NCI-H446 treated with DMSO at 0.1 percent for 48 hours (cell line): ENCODE results near the gene LIX1.
A peak's percentile ranks its signal among the peaks of the same experiment; 100 is the strongest.
"Not testable (repeated sequence)": the region's sequence is repeated elsewhere in the genome, so short reads cannot be mapped to it uniquely, and the experiment has no call there.

Experiments used
- DNase-seq: peaks from one replicate; lab custom pipeline; 2025; lab: John Stamatoyannopoulos, UW

Gene LIX1

DNA sequence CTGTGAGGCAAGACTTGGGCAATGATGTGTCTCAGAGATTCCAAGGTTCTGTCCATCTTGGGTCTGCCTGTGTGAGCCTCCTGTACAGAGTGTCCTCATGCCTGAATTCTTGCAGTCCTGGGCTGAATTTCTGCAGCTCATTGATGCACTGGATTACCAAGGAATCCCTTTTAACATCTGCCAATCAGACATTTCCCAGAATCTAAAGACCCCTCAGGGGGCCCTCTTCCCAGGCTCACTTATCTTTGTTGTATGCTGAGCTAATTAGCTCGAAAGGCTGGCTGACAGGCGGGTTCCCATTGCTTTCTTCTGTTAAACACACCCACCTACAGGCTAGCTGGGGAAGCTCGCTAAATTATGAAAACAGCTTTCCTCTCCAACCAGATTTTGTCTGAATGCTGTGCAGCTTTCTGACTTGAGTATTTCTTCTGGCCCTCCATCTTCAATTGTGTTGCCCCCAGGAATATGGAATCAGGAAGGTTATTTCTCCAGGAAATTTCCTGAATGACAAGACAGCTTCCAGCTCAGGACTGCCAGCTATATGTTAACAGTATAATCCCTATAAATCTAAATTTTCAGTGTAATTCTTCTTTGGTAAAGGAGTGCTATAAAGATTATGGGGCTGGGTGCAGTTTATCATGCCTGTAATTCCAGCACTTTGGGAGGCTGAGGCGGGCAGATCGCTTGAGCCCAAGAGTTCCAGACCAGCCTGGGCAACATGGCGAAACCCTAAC is at the start of gene LIX1:
LIX1 (minus strand) TSS at position 91 of the 734 bp plus-strand sequence; CDS start at position 56, 35 bp downstream.
- peak; percentile 56 for DNase-seq

DNA sequence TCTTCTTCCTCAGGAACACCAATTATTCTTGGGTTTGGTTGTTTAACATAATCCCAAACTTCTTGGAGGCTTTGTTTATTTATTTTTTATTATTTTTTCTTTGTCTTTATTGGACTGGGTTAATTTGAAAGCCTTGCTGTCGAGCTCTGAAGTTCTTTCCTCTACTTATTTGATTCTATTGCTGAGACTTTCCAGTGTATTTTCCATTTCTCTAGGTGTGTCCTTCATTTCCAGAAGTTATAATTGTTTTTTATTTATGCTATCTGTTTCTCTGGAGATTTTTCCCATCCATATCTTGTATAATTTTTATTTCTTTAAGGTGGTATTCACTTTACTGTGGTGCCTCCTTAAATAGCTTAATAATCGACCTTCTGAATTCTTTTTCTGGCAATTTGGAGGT is 49.5 kb upstream of the LIX1 start:
- no peak for DNase-seq

DNA sequence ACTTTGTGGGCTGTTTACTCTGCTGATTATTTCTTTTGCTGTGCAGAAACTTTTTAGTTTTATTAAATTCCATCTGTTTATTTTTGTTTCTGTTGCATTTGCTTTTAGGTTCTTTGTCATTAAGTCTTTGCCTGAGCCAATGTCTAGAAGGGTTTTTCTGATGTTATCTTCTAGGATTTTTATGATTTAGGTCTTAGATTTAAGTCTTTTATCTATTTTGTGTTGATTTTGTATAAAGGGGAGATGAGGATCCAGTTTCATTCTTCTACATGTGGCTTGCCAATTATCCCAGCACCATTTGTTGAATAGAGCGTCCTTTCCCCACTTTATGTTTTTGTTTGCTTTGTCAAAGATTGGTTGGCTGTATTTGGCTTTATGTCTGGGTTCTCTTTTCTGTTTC is 47.1 kb upstream of the LIX1 start:
- not testable (repeated sequence) for DNase-seq

DNA sequence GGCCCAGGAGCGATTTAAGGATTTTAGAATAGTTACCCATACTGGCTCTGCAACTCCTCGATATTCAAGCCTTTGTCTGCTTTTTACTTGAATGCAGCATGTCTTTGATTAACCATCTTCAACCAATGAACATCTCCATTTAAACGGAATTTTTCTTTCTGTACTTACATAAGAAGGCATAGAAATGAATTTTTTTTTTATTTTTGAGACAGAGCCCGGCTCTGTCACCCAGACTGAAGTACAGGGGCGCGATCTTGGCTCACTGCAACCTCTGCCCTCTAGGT is 41.5 kb upstream of the LIX1 start:
- no peak for DNase-seq

DNA sequence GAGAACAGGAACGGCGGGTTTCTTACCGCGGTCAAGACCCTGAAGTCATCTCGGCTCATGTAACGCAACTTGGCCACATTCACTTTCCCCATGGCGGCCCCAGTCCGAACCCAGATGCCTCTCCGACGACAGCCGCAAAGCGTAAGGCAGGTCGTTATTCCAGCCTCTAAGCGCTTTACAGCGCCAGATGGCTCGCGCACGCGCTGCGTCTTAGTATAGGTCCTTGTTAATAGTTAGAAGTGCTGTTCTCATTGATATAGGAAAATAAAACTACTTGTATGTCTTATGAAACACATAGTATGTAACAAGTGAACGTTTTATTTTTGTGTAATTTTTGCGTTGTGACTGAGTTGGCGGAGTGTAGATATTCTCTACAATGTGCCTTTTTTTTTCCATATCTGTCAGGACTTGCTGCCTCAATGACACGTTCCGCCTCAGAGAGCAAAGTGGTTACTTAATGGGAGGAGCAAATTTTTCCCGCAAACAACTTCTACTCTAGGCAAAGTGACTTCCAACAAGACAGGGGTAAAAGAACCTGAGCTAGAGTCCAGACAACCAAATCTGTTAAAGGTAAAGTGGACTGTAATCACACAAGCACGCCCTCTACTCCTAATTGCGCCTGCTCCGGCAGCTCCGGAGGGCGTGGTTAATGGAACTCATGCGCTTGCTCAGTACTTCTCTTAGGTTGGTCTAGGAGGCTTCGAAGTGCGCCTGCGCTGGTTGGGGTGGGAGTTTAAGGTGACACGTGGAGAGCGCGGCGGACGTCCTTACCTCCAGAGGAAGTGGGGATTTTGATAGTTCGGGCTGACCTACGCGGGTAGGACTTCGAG is 40.9 kb upstream of the LIX1 start, which contains the start of gene RIOK2:
RIOK2 (minus strand) TSS at position 148 of the 830 bp plus-strand sequence; CDS start at position 92, 56 bp downstream.
- DNase-seq = peak; percentile 93

DNA sequence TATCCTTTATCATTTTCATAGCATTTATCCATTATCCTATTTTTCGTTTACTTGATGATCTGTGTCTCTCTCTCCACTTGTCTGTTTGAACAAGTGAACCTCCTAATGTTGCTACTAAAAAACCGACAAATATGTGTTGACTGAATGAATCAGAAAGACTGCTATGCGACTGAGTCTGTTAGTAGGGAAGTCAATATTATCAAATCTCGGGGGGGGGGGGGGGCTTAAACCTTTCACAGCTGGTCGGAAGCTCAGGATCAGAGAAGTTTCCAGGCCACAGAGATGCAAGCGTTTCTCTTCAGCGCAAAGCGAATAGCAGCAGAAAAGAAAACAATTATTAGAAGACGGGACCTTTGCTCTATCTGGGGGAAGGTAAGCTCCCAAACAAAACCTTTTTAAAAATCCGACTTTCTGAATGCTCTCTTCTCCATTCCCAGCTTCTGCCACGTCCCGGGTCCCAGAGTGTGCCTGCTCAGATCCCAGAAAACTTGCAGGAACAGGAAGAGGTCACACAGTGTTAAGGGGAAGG is 40.2 kb upstream of the LIX1 start:
- DNase-seq = no peak

DNA sequence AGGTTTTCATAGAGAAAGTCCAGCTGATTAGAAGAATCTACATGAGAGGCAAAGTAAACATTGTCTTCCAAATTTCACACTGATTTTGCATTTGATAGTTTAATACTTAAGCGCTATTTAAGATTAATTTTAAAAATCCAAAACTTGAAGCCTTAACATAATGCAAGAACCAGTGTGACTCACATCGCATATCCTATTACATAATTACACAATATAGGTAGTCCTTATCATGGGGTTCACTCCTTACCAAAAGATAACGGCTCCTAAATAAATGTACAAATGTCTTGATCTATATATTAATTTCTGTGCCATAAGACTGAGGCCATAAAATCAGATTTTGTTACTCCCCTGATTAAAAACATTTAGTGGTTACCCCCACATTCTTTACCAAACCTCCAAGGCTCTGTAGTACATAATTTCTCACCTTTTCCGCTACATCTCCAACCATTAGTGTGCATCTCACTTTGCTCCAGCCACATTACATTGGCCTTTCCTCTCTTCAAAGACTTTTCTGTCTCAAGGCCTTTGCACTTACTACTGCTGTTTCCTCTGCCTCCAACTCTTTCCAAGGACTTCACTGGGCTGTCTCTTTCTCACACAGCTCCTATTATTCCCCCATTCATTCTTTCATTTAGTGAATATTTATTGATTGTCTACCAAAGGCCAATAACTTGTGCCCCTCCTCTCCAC is 39.6 kb upstream of the LIX1 start:
- no peak for DNase-seq

DNA sequence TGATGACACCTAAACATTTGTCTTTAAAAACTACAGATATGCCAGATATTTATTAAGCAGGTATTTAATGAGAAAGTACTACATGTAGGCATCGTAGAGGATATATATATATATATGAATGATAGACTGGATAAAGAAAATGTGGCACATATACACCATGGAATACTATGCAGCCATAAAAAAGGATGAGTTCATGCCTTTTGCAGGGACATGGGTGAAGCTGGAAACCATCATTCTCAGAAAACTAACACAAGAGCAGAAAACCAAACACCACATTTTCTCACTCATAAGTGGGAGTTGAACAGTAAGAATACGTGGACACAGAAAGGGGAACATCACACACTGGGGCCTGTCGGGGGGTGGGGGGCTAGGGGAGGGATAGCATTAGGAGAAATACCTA is 37.0 kb upstream of the LIX1 start:
- not testable (repeated sequence) for DNase-seq

DNA sequence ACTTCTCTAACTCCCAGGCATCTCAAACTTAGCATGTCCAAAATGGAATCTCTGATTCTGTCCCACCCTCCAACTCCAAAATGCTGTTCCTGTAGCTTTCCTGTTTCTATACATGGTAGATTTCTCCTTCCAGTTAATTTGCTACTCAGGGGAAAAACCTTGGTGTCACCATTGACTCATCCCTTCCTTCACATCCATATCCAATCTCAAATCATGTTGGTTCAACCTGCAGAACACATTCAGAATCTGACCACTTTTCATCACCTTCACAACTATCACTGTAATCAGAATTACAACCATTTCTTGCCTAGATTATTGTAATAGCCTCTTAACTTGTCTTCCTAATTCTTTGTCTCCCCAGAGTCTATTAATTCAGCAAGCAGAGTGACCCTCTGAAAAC is 29.8 kb upstream of the LIX1 start:
- DNase-seq = no peak

DNA sequence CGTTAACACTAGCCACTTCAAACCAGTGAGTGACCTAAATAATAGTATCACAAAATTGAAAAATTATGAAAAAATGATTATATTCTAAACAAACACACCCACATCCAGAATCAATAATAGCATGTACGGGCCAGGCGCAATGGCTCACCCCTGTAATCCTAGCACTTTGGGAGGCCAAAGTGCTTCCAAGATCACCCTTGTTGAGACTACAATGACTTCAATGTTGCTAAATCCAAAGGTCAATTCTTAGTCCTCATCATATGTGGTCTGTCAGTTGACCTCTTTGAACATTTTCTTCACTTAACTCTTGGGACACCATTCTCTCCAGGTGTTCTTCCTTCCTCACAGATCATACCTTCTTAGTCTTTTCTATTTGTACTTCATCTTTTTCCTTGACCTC is 29.3 kb upstream of the LIX1 start:
- no peak for DNase-seq

DNA sequence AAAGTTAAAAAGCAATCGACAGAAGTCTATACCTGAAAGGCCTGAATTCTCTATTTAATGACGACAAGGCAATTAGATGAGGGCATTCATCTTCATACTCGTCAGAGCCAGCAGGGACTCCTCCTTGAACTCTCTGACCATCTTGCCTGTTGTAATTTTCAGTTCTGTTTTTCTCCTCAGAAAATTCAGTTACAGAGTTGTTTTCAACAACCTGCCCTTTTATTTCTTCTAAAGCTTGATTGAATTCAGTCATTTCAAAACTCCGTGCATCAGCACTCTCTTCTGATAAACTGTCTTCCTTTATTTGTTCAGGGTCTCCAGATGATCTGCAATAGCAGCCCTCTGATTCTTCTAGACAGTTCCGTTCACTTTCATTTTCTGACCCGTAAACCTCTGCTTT is 25.0 kb upstream of the LIX1 start:
- DNase-seq = no peak

DNA sequence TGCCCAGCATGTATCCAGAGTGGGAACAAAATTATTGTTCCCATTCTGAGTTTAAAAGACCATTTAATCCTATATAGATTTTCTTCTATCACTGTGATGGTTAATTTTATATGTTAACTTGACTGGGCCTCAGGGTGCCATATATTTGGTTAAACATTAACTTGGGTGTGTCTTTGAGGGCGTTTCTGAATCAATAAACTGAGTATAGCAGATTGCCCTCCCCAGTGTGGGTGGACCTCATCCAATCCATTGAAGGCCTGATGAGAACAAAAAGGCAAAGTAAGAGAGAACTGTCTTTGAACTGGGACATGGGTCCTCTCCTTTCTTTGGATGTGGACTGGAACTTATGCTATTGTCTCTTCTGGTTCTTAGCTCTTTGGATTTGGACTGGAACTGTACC is 23.3 kb upstream of the LIX1 start:
- DNase-seq = no peak

DNA sequence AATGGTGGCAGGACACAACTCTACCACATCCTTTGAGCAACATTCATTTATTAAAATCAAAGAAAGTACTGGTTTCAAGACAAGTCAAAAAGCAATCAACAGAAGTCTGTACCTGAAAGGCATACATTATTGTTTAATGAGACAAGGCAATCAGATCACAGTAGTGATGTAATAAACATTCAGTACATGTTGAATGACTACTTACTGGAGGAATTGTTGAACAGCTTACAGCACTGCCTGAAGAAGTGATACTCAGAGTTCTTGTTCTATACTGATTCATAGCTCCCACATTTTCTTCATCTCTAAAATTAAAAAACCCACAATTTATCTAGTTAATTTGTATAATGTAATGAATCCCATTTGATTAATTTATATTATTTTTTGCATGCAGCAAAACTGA is 22.4 kb upstream of the LIX1 start:
- no peak for DNase-seq

DNA sequence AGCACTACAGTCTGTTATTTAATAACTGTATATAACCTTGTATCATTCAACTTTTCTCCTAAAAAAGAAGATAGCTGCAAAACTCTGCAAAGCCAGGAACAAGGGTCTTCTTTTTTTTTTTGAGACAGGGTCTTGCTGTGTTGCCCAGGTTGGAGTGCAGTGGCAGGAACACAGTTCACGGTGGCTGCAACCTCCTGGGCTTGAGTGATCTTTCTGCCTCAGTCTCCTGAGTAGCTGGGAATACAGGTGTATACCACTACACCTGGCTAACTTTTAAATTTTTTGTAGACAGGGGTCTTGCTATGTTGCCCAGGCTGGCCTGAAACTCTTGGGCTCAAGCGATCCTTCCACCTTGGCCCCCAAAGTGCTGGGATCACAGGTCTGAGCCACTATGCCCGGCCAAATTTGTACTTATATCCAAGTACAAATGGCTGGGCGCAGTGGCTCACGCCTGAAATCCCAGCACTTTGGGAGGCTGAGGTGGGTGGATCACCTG is 21.4 kb upstream of the LIX1 start:
- DNase-seq = no peak

DNA sequence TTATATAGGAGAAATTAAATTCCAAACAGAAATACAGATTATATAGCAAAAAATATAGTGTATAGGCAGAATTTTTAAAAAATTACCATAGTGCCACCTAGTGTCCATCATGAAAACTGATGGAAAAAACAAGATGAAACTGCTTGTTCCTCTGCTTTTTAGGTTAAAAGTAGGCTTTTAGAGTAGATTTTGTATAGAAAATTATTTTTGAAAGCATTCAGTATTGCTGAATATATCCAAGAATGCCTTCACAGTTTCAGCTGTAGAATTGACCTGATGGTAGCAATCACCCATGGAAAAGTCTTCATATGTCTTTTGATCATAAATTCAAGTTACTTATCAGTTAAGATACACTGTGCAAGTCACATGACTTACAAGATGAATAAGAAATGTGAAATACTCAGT is 21.0 kb upstream of the LIX1 start:
- peak; percentile 20 for DNase-seq

DNA sequence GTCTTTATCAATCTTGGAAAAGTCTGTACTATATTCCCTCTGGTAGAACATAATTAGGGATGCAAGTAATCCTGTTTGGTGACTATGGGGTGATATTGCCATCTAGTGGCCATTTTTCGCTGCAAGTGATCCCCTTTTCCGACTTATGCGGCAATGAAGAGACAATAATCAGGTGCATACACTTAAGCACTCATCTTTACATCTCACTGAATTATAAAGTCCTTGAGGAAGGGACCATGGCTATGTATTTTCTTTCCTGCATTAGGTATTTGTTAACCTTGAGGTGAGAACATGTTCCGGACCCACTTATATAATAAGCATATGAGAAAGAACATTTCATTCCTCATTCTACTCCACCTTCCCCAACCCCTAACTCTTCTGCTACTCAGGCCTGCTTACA is 19.6 kb upstream of the LIX1 start:
- peak; percentile 57 for DNase-seq

DNA sequence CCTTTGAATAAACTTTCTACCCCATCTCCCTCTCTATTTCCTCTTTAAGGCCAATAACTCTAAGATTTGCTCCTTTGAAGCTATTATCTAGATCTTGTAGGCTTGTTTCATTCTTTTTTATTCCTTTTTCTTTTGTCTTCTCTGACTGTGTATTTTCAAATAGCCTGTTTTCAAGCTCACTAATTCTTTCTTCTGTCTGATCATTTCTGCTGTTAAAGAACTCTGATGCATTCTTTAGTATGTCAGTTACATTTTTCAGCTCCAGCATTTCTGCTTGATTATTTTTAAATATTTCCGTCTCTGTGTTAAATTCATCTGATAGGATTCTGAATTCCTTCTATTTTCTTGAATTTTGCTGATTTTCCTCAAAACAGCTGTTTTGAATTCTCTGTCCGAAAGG is 15.3 kb upstream of the LIX1 start:
- DNase-seq = no peak

DNA sequence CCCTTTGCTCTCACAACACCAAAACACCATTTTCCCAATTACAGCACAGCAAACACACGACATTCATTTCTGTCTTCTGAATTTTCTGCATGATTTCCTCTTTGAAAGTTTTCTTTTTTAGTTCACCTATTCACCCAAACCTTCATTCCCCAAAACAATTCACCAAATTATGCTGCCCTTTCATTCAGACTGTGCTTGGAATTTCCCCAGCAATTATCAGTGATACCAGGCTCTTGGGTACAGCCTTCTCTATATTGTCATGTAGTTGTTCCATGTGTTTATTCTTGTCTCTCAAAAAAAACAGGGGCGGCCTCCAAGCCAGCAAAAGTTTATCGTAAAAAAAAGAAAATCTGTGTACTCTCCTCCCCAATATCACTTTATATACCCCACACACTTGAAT is 9.0 kb upstream of the LIX1 start:
- no peak for DNase-seq

DNA sequence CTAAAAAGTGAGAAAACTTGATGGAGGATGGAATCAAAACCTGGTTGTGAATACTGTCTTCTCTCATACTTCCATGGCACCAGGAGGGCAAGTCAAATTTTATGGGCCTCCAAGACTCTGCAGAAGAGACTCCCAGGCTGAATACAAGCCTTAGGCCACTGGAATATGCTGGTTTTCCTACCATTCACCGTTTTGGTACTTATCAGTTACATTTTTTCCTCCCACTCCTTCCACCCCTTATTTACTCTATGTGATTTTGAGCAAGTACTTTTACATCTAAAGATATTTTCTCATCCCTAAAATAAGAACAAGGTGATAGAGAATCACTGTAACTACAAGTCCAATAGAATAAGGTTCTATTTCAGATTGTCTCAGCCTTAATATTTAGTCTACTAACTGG is 8.0 kb upstream of the LIX1 start:
- no peak for DNase-seq

DNA sequence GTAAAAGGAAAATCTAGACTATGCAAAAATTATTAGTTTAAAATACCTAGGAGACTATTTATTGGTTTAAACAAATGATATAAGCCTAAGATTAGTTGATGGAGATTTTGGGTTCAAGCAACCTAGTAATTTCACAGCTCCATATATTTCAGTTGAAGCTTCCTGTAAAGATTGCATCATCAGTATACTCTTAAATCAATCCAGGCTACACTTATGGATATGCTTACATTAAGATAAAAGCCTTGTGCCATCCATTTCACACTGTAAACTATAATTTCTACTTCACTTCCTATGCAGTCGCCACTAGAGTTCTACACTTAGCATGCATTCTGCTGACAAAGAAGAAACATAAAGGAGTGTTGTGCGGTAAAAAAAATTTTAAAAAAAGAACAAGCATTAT is 7.3 kb upstream of the LIX1 start:
- DNase-seq = no peak

DNA sequence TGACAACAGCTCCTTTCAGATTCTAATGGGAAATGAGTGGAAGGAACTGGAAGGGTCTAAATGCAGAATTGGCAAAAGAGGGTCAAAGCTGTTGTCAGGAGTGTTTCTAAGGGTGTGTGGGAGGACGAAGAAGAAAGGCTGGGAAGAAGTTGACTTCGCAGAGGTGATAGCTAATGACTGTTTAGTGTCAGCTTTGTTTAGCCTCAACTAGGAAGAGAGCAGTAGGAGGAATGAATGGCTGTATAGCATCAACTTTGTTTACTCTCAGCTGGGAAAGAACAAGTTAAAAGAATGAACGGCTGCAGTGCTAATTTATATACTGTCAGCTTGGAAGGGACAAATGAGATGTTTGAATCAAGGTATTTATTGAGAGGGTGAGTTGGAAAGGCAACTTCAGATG is 5.9 kb upstream of the LIX1 start:
- no peak for DNase-seq

DNA sequence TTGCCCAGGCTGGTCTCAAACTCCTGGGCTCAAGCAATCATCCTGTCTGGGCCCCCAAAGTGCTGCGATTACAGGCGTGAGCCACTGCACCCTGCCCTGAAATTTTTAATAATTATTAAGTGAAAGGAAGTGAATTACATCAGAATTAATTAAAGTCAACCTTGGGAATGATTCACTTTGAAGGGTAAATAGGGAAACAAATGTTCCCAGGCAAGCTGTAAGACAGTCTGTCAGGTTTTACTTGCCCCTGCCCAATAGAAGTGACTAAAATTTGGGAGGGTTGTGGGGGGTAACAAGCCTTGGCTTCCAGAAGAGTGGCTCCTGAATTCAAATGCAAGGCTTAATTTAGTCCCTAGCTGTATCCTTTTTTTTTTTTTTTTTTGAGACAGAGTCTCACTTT is 1.3 kb upstream of the LIX1 start:
- no peak for DNase-seq

DNA sequence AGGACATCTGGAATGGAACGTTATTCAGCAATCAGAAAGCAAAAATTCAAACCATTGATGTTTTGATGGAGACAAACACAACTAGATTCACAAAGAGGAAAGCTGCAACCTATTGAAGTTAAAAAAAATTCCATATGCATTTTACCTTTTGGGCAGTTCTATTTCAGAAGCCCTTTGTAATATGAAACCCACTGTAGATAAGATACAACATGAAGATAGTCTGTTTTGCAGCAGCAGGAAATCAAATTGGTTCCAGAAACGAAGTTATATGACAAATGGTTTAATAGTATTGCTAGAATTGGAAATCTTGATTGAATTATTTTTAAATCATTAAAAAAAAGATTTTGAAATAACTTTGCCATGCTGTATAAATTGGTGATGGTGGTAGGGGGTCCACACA is 872 bp downstream of the LIX1 start:
- DNase-seq = no peak
